ENCODE results near the gene NAV2. TPM values are rescaled to one million over a fixed set of nuclear protein-coding genes. Genes with fewer than 3 reads are reported as not detected.

Gene NAV2
- total RNA-seq, 1 experiment from 2014 or later: 2.1 TPM

- Histone ChIP-seq H3K27me3 (ENCODE audit: insufficient read depth, low read length) (peaks cover 8% of the 10 kb centered on the region; the same call in 1 of the 2 replicates), H3K9ac (ENCODE audit: low read length) (no peak overlapping the region), H3K36me3 (ENCODE audit: control insufficient read depth in 1 of 2, insufficient read depth in 2 of 2, low read length in 2 of 2) (no peaks in the 10 kb centered on the region), H3K79me2 (ENCODE audit: insufficient read depth, low read length) (no peaks in the 10 kb centered on the region), H2AFZ (ENCODE audit: low read depth, low read length, poor library complexity, severe bottlenecking) (no peak overlapping the region), H3K27ac (ENCODE audit: low read depth, low read length) (no peak overlapping the region), H3K9me2 (ENCODE audit: insufficient read depth) (no peaks in the 10 kb centered on the region), H3K4me1 (ENCODE audit: control insufficient read depth in 1 of 2, insufficient read depth in 2 of 2, low read length in 2 of 2) (no peaks in the 10 kb centered on the region), H3K9me3 (ENCODE audit: control insufficient read depth in 1 of 2, insufficient read depth in 1 of 2, low read depth in 1 of 2, low read length in 2 of 2) (no peaks in the 10 kb centered on the region), H3K4me3 (replicated peaks in 1 of 2; ENCODE audit: low read depth in 1 of 2, low read length in 2 of 2) (no peak overlapping the region), H3K4me2 (ENCODE audit: low read length) (no peak overlapping the region), H4K20me1 (ENCODE audit: insufficient read depth) (no peaks in the 10 kb centered on the region)
- no peak for DNase-seq (ENCODE audit: low read depth, low spot score)
- ChIA-PET RAD21 (ENCODE audit: low non-redundant PET in 1 of 2, low total read pairs in 2 of 2, uncharacterized antibody in 2 of 2, unreplicated experiment in 2 of 2) (no interaction called here), CTCF (interaction anchor here (1.2 to 3.0 kb wide), 2 partner anchors 11 to 190 kb away, joined by 4 to 7 read pairs; no protein-coding TSS in a partner anchor), POLR2A (no interaction called here)
- intact Hi-C loops (cut with micrococcal nuclease): loop anchor here (2.0 kb wide), 1 partner anchor 13 kb away; no protein-coding TSS in a partner anchor
- no TSS peak for BruUV-seq (replicated peaks)
- TF ChIP-seq ZFX (IDR thresholded peaks at IDR 0.05): no peak
- TF ChIP-seq, protein P1, sequence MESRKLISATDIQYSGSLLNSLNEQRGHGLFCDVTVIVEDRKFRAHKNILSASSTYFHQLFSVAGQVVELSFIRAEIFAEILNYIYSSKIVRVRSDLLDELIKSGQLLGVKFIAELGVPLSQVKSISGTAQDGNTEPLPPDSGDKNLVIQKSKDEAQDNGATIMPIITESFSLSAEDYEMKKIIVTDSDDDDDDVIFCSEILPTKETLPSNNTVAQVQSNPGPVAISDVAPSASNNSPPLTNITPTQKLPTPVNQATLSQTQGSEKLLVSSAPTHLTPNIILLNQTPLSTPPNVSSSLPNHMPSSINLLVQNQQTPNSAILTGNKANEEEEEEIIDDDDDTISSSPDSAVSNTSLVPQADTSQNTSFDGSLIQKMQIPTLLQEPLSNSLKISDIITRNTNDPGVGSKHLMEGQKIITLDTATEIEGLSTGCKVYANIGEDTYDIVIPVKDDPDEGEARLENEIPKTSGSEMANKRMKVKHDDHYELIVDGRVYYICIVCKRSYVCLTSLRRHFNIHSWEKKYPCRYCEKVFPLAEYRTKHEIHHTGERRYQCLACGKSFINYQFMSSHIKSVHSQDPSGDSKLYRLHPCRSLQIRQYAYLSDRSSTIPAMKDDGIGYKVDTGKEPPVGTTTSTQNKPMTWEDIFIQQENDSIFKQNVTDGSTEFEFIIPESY (IDR thresholded peaks at IDR 0.05; ENCODE audit: extremely low read depth, insufficient replicate concordance, low read length): no peak
- no peak for TF ChIP-seq SP1 (IDR thresholded peaks at IDR 0.05; ENCODE audit: low read depth)
- TF ChIP-seq SIN3A (IDR thresholded peaks at IDR 0.05; ENCODE audit: low read depth): no peak
- TF ChIP-seq TCF7L2 (IDR thresholded peaks at IDR 0.05; ENCODE audit: borderline replicate concordance, extremely low read depth, insufficient read depth, insufficient read length): no peak
- TF ChIP-seq JUND (IDR thresholded peaks at IDR 0.05): no peak
- no peak for TF ChIP-seq SRF (IDR thresholded peaks at IDR 0.05; ENCODE audit: low read depth)
- TF ChIP-seq RAD21 (IDR thresholded peaks at IDR 0.05; ENCODE audit: low read depth): no peak
- TF ChIP-seq CEBPB (IDR thresholded peaks at IDR 0.05; ENCODE audit: low read depth): no peak
- TF ChIP-seq YY1 (IDR thresholded peaks at IDR 0.05; ENCODE audit: extremely low read depth, insufficient replicate concordance, low read depth, low read length): no peak
- no peak for ATAC-seq
Measured at GRCh38 chr11:19753451-19754106, 40.9 kb downstream of the NAV2 start.

Measured in HCT116 (cell line).